ENCODE data around the gene OPALIN.

Gene OPALIN

GRCh38 chr10:96344178-96344577 lies 14.6 kb downstream of the OPALIN start:
- no peak overlapping the region for H3K27ac ChIP-seq (ENCODE audit: low read depth, low read length)
- no peaks in the 10 kb centered on the region for H3K9me3 ChIP-seq (ENCODE audit: insufficient read depth, low read length)
- H4K20me1 ChIP-seq (ENCODE audit: low read depth, low read length) = no peaks in the 10 kb centered on the region
- no peak overlapping the region for H3K4me2 ChIP-seq (ENCODE audit: low read depth, low read length, poor library complexity, severe bottlenecking)
- H3F3A ChIP-seq (ENCODE audit: insufficient read depth) = no peaks in the 10 kb centered on the region
- H3K27me3 ChIP-seq (ENCODE audit: low read length) = no peaks in the 10 kb centered on the region
- no peak overlapping the region for H3K9ac ChIP-seq (ENCODE audit: low read length)
- H2AFZ ChIP-seq (ENCODE audit: low read depth, low read length, severe bottlenecking) = no peak overlapping the region
- no peaks in the 10 kb centered on the region for H3K79me2 ChIP-seq (ENCODE audit: insufficient read depth, low read length)
- TF ChIP-seq EZH2phosphoT487 (conservative IDR thresholded peaks at IDR 0.05; ENCODE audit: low read length) (no peak), CTCF (IDR thresholded peaks at IDR 0.05; ENCODE audit: insufficient read depth, low read length, poor library complexity, severe bottlenecking) (no peak)
- no peaks in the 10 kb centered on the region for H3K9me2 ChIP-seq (replicated peaks; ENCODE audit: insufficient read depth, low read length)
- no peaks in the 10 kb centered on the region for H3K36me3 ChIP-seq (ENCODE audit: low read length)
- no peak overlapping the region for H3K4me3 ChIP-seq (ENCODE audit: insufficient read depth, low read length, poor library complexity, severe bottlenecking)

GRCh38 chr10:96342402-96342801 lies 16.4 kb downstream of the OPALIN start:
- Histone ChIP-seq H3K9me3 (ENCODE audit: insufficient read depth, low read length) (no peaks in the 10 kb centered on the region), H3K79me2 (ENCODE audit: insufficient read depth, low read length) (no peaks in the 10 kb centered on the region), H2AFZ (ENCODE audit: low read depth, low read length, severe bottlenecking) (no peak overlapping the region), H3K4me3 (ENCODE audit: insufficient read depth, low read length, poor library complexity, severe bottlenecking) (no peak overlapping the region), H3F3A (ENCODE audit: insufficient read depth) (no peaks in the 10 kb centered on the region), H3K4me2 (ENCODE audit: low read depth, low read length, poor library complexity, severe bottlenecking) (no peak overlapping the region), H3K27me3 (ENCODE audit: low read length) (no peaks in the 10 kb centered on the region), H3K9ac (ENCODE audit: low read length) (no peak overlapping the region), H4K20me1 (ENCODE audit: low read depth, low read length) (no peaks in the 10 kb centered on the region), H3K9me2 (replicated peaks; ENCODE audit: insufficient read depth, low read length) (no peaks in the 10 kb centered on the region), H3K36me3 (ENCODE audit: low read length) (no peaks in the 10 kb centered on the region), H3K27ac (ENCODE audit: low read depth, low read length) (no peak overlapping the region)
- TF ChIP-seq EZH2phosphoT487 (conservative IDR thresholded peaks at IDR 0.05; ENCODE audit: low read length) = no peak
- no peak for TF ChIP-seq CTCF (IDR thresholded peaks at IDR 0.05; ENCODE audit: insufficient read depth, low read length, poor library complexity, severe bottlenecking)

GRCh38 chr10:96341219-96342182 lies 17.3 kb downstream of the OPALIN start:
- H3K36me3 ChIP-seq (ENCODE audit: low read length) = no peaks in the 10 kb centered on the region
- H3K27me3 ChIP-seq (ENCODE audit: low read length) = no peaks in the 10 kb centered on the region
- H3K9ac ChIP-seq (ENCODE audit: low read length) = no peak overlapping the region
- H3K4me3 ChIP-seq (ENCODE audit: insufficient read depth, low read length, poor library complexity, severe bottlenecking) = no peak overlapping the region
- TF ChIP-seq EZH2phosphoT487 (conservative IDR thresholded peaks at IDR 0.05; ENCODE audit: low read length) (no peak), CTCF (IDR thresholded peaks at IDR 0.05; ENCODE audit: insufficient read depth, low read length, poor library complexity, severe bottlenecking) (no peak)
- no peaks in the 10 kb centered on the region for H3K79me2 ChIP-seq (ENCODE audit: insufficient read depth, low read length)
- no peak overlapping the region for H3K27ac ChIP-seq (ENCODE audit: low read depth, low read length)
- no peaks in the 10 kb centered on the region for H3K9me3 ChIP-seq (ENCODE audit: insufficient read depth, low read length)
- H3K9me2 ChIP-seq (replicated peaks; ENCODE audit: insufficient read depth, low read length) = no peaks in the 10 kb centered on the region
- H3F3A ChIP-seq (ENCODE audit: insufficient read depth) = no peaks in the 10 kb centered on the region
- H3K4me2 ChIP-seq (ENCODE audit: low read depth, low read length, poor library complexity, severe bottlenecking) = no peak overlapping the region
- no peaks in the 10 kb centered on the region for H4K20me1 ChIP-seq (ENCODE audit: low read depth, low read length)
- H2AFZ ChIP-seq (ENCODE audit: low read depth, low read length, severe bottlenecking) = no peak overlapping the region

Data from SU-DHL-6 (cell line).